Smooth muscle cell (in vitro differentiated cells): ENCODE data around the gene SERPINA5. TPM values are rescaled to one million over a fixed set of nuclear protein-coding genes. Genes with fewer than 3 reads are reported as not detected.

Source experiments
- DNase-seq: peaks from one replicate; lab custom pipeline; 2025; ENCODE audit not compliant: unreplicated experiment; lab: John Stamatoyannopoulos, UW
- H2AFZ ChIP-seq: fragments of 200-600 bp; sonication (generic); 2 replicates; pipeline ENCODE4 v1.6.0; 2016; ENCODE audit warnings: antibody characterized with exemption, low read depth, mild to moderate bottlenecking
- H3F3A ChIP-seq: fragments of 200-600 bp; sonication (generic); 2 replicates; pipeline ENCODE4 v1.6.0; 2017; ENCODE audit warnings: antibody characterized with exemption, low read depth
- H3K27ac ChIP-seq: fragments of 200-600 bp; sonication (generic); 2 replicates; pipeline ENCODE4 v1.5.1; 2016; ENCODE audit warnings: low read depth, mild to moderate bottlenecking
- H3K27me3 ChIP-seq: fragments of 200-600 bp; sonication (generic); 2 replicates; pipeline ENCODE4 v1.6.1; 2016; ENCODE audit warnings: low read depth, mild to moderate bottlenecking
- H3K36me3 ChIP-seq: fragments of 200-600 bp; sonication (generic); 2 replicates; pipeline ENCODE4 v1.5.1; 2016; ENCODE audit warnings: low read depth
- H3K4me1 ChIP-seq: fragments of 200-600 bp; sonication (generic); 2 replicates; pipeline ENCODE4 v1.5.1; 2016; ENCODE audit warnings: low read depth
- H3K4me2 ChIP-seq: fragments of 200-600 bp; sonication (generic); 2 replicates; pipeline ENCODE4 v1.6.0; 2016; ENCODE audit warnings: mild to moderate bottlenecking
- H3K4me3 ChIP-seq: fragments of 200-600 bp; sonication (generic); 2 replicates; pipeline ENCODE4 v1.5.1; 2016; ENCODE audit warnings: mild to moderate bottlenecking
- H3K79me2 ChIP-seq: fragments of 200-600 bp; sonication (generic); 2 replicates; pipeline ENCODE4 v1.6.0; 2016; ENCODE audit warnings: low read depth, mild to moderate bottlenecking
- H3K9ac ChIP-seq: fragments of 200-600 bp; sonication (generic); 2 replicates; pipeline ENCODE4 v1.6.0; 2016; ENCODE audit warnings: low read depth
- H3K9me3 ChIP-seq: fragments of 200-600 bp; sonication (generic); replicated peaks from 2 replicates; pipeline ENCODE4 v1.5.1; 2016; ENCODE audit warnings: low read depth
- H4K20me1 ChIP-seq: fragments of 200-600 bp; sonication (generic); 2 replicates; pipeline ENCODE4 v1.6.0; 2016; ENCODE audit warnings: low read depth
- WGBS: methylation state at CpG from one replicate; pipeline ENCODE4 v1.1.7; 2016; ENCODE audit warnings: low lambda C conversion rate; 5-methylcytosine and 5-hydroxymethylcytosine counted together
- polyA plus RNA-seq: library from polyadenylated mRNA; unstranded; fragments of >200 nt; fragmentation: Nextera tagmentation; extraction: Ambion mirVana; gene quantifications from 2 replicates; pipeline ENCODE4 v1.2.1, GENCODE V29; 2016
- total RNA-seq: library from RNA; depleted of rRNA; stranded (reverse); fragments of >200 nt; gene quantifications from 2 replicates; pipeline ENCODE4 v1.2.3, GENCODE V29; 2014
- TF ChIP-seq, protein P1 (sequence below): fragments of 200-600 bp; sonication (generic); IDR thresholded peaks from 2 replicates; pipeline ENCODE4 v1.5.1; 2017; ENCODE audit warnings: borderline replicate concordance, mild to moderate bottlenecking, antibody characterized with exemption; ENCODE audit not compliant: insufficient read depth, poor library complexity, severe bottlenecking

The SERPINA5 gene
- total and polyA plus RNA-seq, 2 experiments from 2014 or later: 0.27 to 0.43 TPM

DNA sequence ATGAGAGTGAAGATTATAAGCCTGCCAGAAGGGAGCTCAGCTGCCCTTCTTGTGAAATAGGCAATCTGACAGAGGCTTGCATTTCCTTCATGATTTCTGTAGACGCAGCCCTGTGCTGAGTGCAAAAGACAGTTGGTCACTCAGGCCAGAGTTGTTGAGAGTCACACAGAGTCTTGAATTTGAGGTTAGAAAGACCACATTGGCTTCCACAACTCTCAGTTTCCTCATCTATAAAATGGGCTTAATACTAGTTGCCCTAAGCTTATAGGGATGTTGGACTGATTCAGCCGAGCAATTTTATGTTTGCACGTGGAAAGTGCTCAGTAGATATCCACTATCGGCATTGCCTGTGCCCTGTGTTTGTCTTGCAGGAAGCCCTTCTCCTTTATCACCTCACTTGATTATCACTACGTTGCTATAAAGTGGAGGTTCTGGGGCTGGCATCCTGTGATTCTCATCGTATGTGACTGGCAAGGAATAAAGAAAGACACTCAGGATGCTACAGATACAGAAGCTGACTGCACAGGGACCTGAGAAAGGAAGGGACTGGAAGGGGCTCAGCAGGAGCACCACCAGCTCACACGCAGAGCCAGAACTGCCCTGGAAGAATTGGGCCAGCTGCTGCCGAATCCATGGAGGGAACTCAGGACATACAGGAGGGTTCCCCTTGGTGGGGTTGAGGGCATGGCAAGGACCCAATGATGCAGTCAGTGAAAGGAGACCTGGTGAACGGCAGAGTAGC lies 39.8 kb upstream of the SERPINA5 start:
- WGBS: 88% methylated on average over 9 of the region's 9 CpGs
- no peaks in the 10 kb centered on the region for H3K9me3 ChIP-seq
- H3K9ac ChIP-seq: no peak overlapping the region
- no peak overlapping the region for H3K4me2 ChIP-seq
- no peaks in the 10 kb centered on the region for H3K36me3 ChIP-seq
- no peak overlapping the region for H3K27ac ChIP-seq
- H4K20me1 ChIP-seq: no peaks in the 10 kb centered on the region
- H3K79me2 ChIP-seq: no peaks in the 10 kb centered on the region
- no peak overlapping the region for H3K4me3 ChIP-seq
- H3F3A ChIP-seq: no peaks in the 10 kb centered on the region
- H3K27me3 ChIP-seq: no peaks in the 10 kb centered on the region
- H3K4me1 ChIP-seq: peaks cover 4% of the 10 kb centered on the region
- no peak overlapping the region for H2AFZ ChIP-seq
- DNase-seq: no peak
- TF ChIP-seq, protein P1, sequence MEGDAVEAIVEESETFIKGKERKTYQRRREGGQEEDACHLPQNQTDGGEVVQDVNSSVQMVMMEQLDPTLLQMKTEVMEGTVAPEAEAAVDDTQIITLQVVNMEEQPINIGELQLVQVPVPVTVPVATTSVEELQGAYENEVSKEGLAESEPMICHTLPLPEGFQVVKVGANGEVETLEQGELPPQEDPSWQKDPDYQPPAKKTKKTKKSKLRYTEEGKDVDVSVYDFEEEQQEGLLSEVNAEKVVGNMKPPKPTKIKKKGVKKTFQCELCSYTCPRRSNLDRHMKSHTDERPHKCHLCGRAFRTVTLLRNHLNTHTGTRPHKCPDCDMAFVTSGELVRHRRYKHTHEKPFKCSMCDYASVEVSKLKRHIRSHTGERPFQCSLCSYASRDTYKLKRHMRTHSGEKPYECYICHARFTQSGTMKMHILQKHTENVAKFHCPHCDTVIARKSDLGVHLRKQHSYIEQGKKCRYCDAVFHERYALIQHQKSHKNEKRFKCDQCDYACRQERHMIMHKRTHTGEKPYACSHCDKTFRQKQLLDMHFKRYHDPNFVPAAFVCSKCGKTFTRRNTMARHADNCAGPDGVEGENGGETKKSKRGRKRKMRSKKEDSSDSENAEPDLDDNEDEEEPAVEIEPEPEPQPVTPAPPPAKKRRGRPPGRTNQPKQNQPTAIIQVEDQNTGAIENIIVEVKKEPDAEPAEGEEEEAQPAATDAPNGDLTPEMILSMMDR: no peak

DNA sequence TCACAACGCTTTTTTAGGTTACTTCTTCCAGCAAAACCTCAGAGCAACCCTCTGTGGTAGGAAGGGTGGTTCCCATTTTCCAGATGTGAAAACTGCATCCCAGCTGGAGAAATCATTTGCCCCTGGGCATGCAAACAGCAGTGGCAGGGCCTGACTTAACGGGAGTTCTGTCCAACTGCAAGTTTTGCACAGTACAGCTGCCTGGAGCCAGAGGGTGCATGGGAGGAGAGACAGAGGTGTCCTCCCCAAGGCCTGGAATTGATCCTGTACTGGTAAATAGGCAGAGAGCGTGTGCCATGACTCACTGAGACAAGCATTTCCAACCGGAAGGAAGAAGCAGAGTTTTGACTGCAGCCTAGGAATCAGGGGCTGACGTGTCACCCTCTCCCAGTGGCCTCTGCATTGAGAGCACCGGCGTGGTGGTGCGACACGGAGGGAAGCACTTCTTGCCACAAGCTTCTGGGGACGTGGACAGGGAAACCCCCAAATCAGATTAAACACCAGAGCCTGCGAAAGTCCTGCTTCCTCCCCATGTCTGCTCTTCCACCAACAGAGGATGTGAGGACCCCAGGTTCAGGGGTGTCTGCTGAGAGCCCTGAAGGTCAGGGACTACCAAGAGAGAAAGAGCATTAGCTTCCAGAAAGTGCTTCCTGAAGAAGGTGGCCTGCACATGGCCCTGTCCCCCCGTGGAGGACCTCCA lies 39.0 kb upstream of the SERPINA5 start:
- H3F3A ChIP-seq: no peaks in the 10 kb centered on the region
- WGBS: 74% methylated on average over 12 of the region's 12 CpGs
- H4K20me1 ChIP-seq: no peaks in the 10 kb centered on the region
- H2AFZ ChIP-seq: no peak overlapping the region
- no peaks in the 10 kb centered on the region for H3K79me2 ChIP-seq
- H3K27ac ChIP-seq: no peak overlapping the region
- H3K9me3 ChIP-seq: no peaks in the 10 kb centered on the region
- DNase-seq: no peak
- no peak overlapping the region for H3K4me3 ChIP-seq
- no peaks in the 10 kb centered on the region for H3K36me3 ChIP-seq
- H3K4me2 ChIP-seq: no peak overlapping the region
- H3K27me3 ChIP-seq: no peaks in the 10 kb centered on the region
- TF ChIP-seq, protein P1: no peak
- H3K4me1 ChIP-seq: peaks cover 4% of the 10 kb centered on the region
- no peak overlapping the region for H3K9ac ChIP-seq

DNA sequence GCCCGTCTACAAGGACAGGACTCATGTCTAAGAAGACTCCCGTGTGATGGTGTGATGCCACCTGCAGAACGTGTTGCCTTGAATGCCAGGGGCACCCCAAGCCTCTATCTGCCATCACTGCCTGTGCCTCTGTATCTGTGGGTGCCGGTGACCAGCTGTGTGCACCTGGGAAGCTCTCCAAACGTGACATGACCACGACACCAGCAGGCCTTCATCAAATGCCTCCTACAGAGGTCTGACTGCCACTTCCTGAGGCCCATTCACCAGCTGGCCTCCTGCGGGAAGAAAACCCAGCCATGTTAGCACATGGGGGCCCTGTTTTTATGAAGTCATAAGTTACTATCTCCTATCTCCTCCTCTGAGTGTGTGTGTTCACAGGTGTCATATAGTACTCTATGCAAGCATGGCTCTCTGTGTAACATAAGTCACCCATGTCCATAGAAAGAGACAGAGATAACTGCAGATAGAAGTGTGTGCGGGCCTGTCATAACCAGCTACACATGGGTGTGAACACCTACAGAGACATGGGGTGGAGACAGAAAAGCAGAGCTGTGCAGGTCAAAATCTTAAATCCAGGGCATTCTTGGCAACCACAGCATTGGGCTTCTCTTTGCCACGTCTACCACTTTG lies 38.3 kb upstream of the SERPINA5 start:
- H3K9me3 ChIP-seq: no peaks in the 10 kb centered on the region

More for the DNA sequence above, 38.3 kb upstream of the SERPINA5 start:
- Histone ChIP-seq H3K9ac (no peak overlapping the region), H3K27me3 (no peaks in the 10 kb centered on the region), H4K20me1 (no peaks in the 10 kb centered on the region), H3F3A (no peaks in the 10 kb centered on the region), H3K4me3 (no peak overlapping the region), H3K36me3 (no peaks in the 10 kb centered on the region), H3K4me2 (no peak overlapping the region), H3K27ac (no peak overlapping the region), H3K4me1 (peaks cover 4% of the 10 kb centered on the region), H2AFZ (no peak overlapping the region), H3K79me2 (no peaks in the 10 kb centered on the region)
- TF ChIP-seq, protein P1: no peak
- no peak for DNase-seq
- 88% methylated on average over 9 of the region's 9 CpGs for WGBS
